Limb (tissue), 2 donors: ENCODE results near the gene SLC22A23.

Experiments used
- DNase-seq, 2 donors: peaks; one replicate each; pipeline ENCODE4 v3.0.0-alpha.2; 2016; ENCODE audit errors: extremely low spot score in 2 of 2

Gene SLC22A23

GRCh38 chr6:3336859-3337515 is 119.9 kb downstream of the SLC22A23 start:
- DNase-seq: no peak

GRCh38 chr6:3336066-3336786 is 120.6 kb downstream of the SLC22A23 start:
- no peak for DNase-seq

- no peak for DNase-seq
Observed at GRCh38 chr6:3335169-3335568, 121.7 kb downstream of the SLC22A23 start.

- no peak for DNase-seq
Observed at GRCh38 chr6:3334555-3334954, 122.3 kb downstream of the SLC22A23 start.

GRCh38 chr6:3333263-3333662 is 123.6 kb downstream of the SLC22A23 start:
- DNase-seq: no peak

- no peak for DNase-seq
Observed at GRCh38 chr6:3331971-3332370, 124.9 kb downstream of the SLC22A23 start.

- DNase-seq: no peak
Observed at GRCh38 chr6:3331494-3331893, 125.4 kb downstream of the SLC22A23 start.

GRCh38 chr6:3330199-3330598 is 126.7 kb downstream of the SLC22A23 start:
- DNase-seq: no peak

- DNase-seq: no peak
Observed at GRCh38 chr6:3329393-3330051, 127.3 kb downstream of the SLC22A23 start.

- no peak for DNase-seq
Observed at GRCh38 chr6:3328796-3329195, 128.1 kb downstream of the SLC22A23 start.

GRCh38 chr6:3328145-3328544 is 128.7 kb downstream of the SLC22A23 start:
- no peak for DNase-seq

GRCh38 chr6:3327403-3327802 is 129.4 kb downstream of the SLC22A23 start:
- no peak for DNase-seq

GRCh38 chr6:3326981-3327380 is 129.9 kb downstream of the SLC22A23 start:
- no peak for DNase-seq

- no peak for DNase-seq
Observed at GRCh38 chr6:3326184-3326971, 130.5 kb downstream of the SLC22A23 start.

- peak in 1 of 2 donors; percentile 36 for DNase-seq
Observed at GRCh38 chr6:3325210-3325609, 131.6 kb downstream of the SLC22A23 start.

- DNase-seq: peak in 1 of 2 donors; percentile 34
Observed at GRCh38 chr6:3324262-3324942, 132.4 kb downstream of the SLC22A23 start.

- DNase-seq: no peak
Observed at GRCh38 chr6:3323696-3324261, 133.1 kb downstream of the SLC22A23 start.

- DNase-seq: no peak
Observed at GRCh38 chr6:3323148-3323547, 133.7 kb downstream of the SLC22A23 start.

- no peak for DNase-seq
Observed at GRCh38 chr6:3322366-3322890, 134.4 kb downstream of the SLC22A23 start.

GRCh38 chr6:3321875-3322274 is 135.0 kb downstream of the SLC22A23 start:
- DNase-seq: no peak

GRCh38 chr6:3321042-3321441 is 135.8 kb downstream of the SLC22A23 start:
- no peak for DNase-seq
